WTC11 (cell line): ENCODE data around the gene IL18BP. TPM values are rescaled to one million over a fixed set of nuclear protein-coding genes. Genes with fewer than 3 reads are reported as not detected.

Experiments used
- ATAC-seq: fragments of 200-7000 bp; cut with Tn5 transposase; 2 replicates; pipeline ENCODE4 v1.10.0; 2021; ENCODE audit warnings: mild to moderate bottlenecking, moderate library complexity
- CTCF ChIA-PET: fragments of 300-600 bp; sonication (Branson Sonifier 250); formaldehyde crosslinking; loops from one replicate; lab custom pipeline; 2021; ENCODE audit warnings: antibody characterized with exemption; lab: Charles Lee
- POLR2A ChIA-PET: fragments of 350-600 bp; sonication (Branson Sonifier 250); formaldehyde crosslinking; loops from one replicate; lab custom pipeline; 2021; ENCODE audit warnings: antibody characterized with exemption; lab: Charles Lee
- DNase-seq: peaks from one replicate; pipeline ENCODE4 v3.0.0; 2021; ENCODE audit warnings: low spot score
- H3K27ac Mint-ChIP-seq: 2 replicates; pipeline ENCODE4 v1.8.0; 2021; ENCODE audit warnings: mixed read lengths
- H3K27me3 Mint-ChIP-seq: 2 replicates; pipeline ENCODE4 v1.8.0; 2021; ENCODE audit warnings: low read depth, mild to moderate bottlenecking, moderate library complexity, mixed read lengths
- H3K36me3 Mint-ChIP-seq: 2 replicates; pipeline ENCODE4 v1.8.0; 2021; ENCODE audit warnings: mixed read lengths
- H3K4me1 Mint-ChIP-seq: 2 replicates; pipeline ENCODE4 v1.8.0; 2022; ENCODE audit warnings: mixed read lengths
- H3K4me3 Mint-ChIP-seq: 2 replicates; pipeline ENCODE4 v1.8.0; 2021; ENCODE audit warnings: mild to moderate bottlenecking, moderate library complexity, mixed read lengths
- H3K9me3 Mint-ChIP-seq: 2 replicates; pipeline ENCODE4 v1.8.0; 2021; ENCODE audit warnings: mixed read lengths
- ESRRA ChIP-seq: sonication (generic); formaldehyde crosslinking; IDR thresholded peaks from 2 replicates; pipeline ENCODE4 v1.8.1; 2022; ENCODE audit warnings: mild to moderate bottlenecking, missing genetic modification reagents, borderline replicate concordance
- GTF2I ChIP-seq: fragments of 250-450 bp; sonication (Bioruptor Pico); conservative IDR thresholded peaks from 2 replicates; pipeline ENCODE4 v1.4.0; 2021; ENCODE audit warnings: mild to moderate bottlenecking
- MYBL2 ChIP-seq: sonication (generic); formaldehyde crosslinking; IDR thresholded peaks from 2 replicates; pipeline ENCODE4 v1.8.1; 2023; ENCODE audit warnings: mild to moderate bottlenecking, moderate library complexity, missing genetic modification reagents
- NFE2L1 ChIP-seq: sonication (generic); formaldehyde crosslinking; IDR thresholded peaks from 2 replicates; pipeline ENCODE4 v1.8.1; 2023; ENCODE audit warnings: missing genetic modification reagents
- NR3C1 ChIP-seq: sonication (generic); formaldehyde crosslinking; conservative IDR thresholded peaks from 2 replicates; pipeline ENCODE4 v1.8.1; 2023; ENCODE audit warnings: low read depth, mild to moderate bottlenecking, missing genetic modification reagents
- RORB ChIP-seq: fragments of 250-450 bp; sonication (Bioruptor Pico); IDR thresholded peaks from 2 replicates; pipeline ENCODE4 v1.9.0; 2021; ENCODE audit warnings: mild to moderate bottlenecking
- SMAD3 ChIP-seq: sonication (generic); formaldehyde crosslinking; IDR thresholded peaks from 2 replicates; pipeline ENCODE4 v1.8.0; 2022; ENCODE audit warnings: missing genetic modification reagents, mild to moderate bottlenecking, borderline replicate concordance
- SOX15 ChIP-seq: fragments of 250-450 bp; sonication (Bioruptor Pico); IDR thresholded peaks from 2 replicates; pipeline ENCODE4 v1.9.0; 2021; ENCODE audit warnings: mild to moderate bottlenecking
- TCF7 ChIP-seq: sonication (generic); formaldehyde crosslinking; IDR thresholded peaks from 2 replicates; pipeline ENCODE4 v1.8.0; 2022; ENCODE audit warnings: mild to moderate bottlenecking, low read depth, missing genetic modification reagents, moderate library complexity
- ZBTB21 ChIP-seq: sonication (generic); formaldehyde crosslinking; IDR thresholded peaks from 2 replicates; pipeline ENCODE4 v1.8.1; 2023; ENCODE audit warnings: mild to moderate bottlenecking, missing genetic modification reagents, borderline replicate concordance
- ZNF138 ChIP-seq: sonication (generic); formaldehyde crosslinking; conservative IDR thresholded peaks from 2 replicates; pipeline ENCODE4 v1.8.1; 2022; ENCODE audit warnings: mild to moderate bottlenecking, moderate library complexity, missing genetic modification reagents
- ZNF317 ChIP-seq: sonication (generic); formaldehyde crosslinking; IDR thresholded peaks from 2 replicates; pipeline ENCODE4 v1.8.1; 2023; ENCODE audit warnings: low read depth, mild to moderate bottlenecking, moderate library complexity, missing genetic modification reagents, borderline replicate concordance
- total RNA-seq: library from RNA; stranded (reverse); gene quantifications from 3 replicates; pipeline ENCODE4 v1.2.3, GENCODE V29; 2021
- TF ChIP-seq, protein P1 (sequence below): fragments of 250-450 bp; sonication (Bioruptor Pico); IDR thresholded peaks from 2 replicates; pipeline ENCODE4 v1.9.0; 2021; ENCODE audit warnings: mild to moderate bottlenecking
- TF ChIP-seq, protein P2 (sequence below): sonication (generic); formaldehyde crosslinking; IDR thresholded peaks from 2 replicates; pipeline ENCODE4 v1.8.1; 2023; ENCODE audit warnings: mild to moderate bottlenecking, moderate library complexity, missing genetic modification reagents
- TF ChIP-seq, protein P3 (sequence below): fragments of 200-600 bp; IDR thresholded peaks from 2 replicates; pipeline ENCODE4 v1.8.0; 2022; ENCODE audit warnings: antibody characterized with exemption
- TF ChIP-seq, protein P4 (sequence below): sonication (generic); formaldehyde crosslinking; IDR thresholded peaks from 2 replicates; pipeline ENCODE4 v1.8.1; 2023; ENCODE audit warnings: mild to moderate bottlenecking, missing genetic modification reagents
- TF ChIP-seq, protein P5 (sequence below): sonication (generic); formaldehyde crosslinking; IDR thresholded peaks from 2 replicates; pipeline ENCODE4 v1.8.1; 2022; ENCODE audit warnings: low read depth, missing genetic modification reagents, borderline replicate concordance
- TF ChIP-seq, protein P6 (sequence below): sonication (generic); formaldehyde crosslinking; IDR thresholded peaks from 2 replicates; pipeline ENCODE4 v1.8.0; 2023; ENCODE audit warnings: mild to moderate bottlenecking, missing genetic modification reagents
- TF ChIP-seq, protein P7 (sequence below): sonication (generic); formaldehyde crosslinking; conservative IDR thresholded peaks from 2 replicates; pipeline ENCODE4 v1.8.1; 2023; ENCODE audit warnings: mild to moderate bottlenecking, low read depth, missing genetic modification reagents, moderate library complexity

Gene IL18BP
- total RNA-seq, 1 experiment from 2014 or later, result 17.3 TPM

DNA sequence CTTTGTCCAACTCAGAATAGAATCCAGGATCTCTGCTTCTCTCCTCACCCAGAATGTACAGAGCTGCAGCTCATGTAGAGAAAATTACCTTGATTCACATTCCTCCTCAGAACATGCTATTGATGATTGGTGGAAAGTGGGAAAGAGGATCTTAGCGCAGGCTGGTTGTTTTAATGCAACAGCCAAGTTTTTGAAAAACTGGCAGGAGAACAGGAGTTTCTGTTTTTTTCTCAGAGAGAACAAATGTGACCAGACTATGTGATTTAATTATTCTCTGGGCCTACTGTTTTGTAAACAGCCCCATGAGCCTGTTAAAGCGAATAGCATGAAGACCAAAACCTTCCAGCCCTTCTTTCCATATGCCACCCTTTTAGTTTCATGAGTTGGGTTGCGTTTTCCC is 19.1 kb upstream of the IL18BP start:
- TF ChIP-seq, protein P1, sequence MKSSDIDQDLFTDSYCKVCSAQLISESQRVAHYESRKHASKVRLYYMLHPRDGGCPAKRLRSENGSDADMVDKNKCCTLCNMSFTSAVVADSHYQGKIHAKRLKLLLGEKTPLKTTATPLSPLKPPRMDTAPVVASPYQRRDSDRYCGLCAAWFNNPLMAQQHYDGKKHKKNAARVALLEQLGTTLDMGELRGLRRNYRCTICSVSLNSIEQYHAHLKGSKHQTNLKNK (CRISPR knock-in tag), result no peak
- TF ChIP-seq ESRRA (no peak), ZNF317 (no peak), MYBL2 (no peak), NFE2L1 (CRISPR knock-in tag) (no peak), NR3C1 (CRISPR knock-in tag) (no peak)
- TF ChIP-seq, protein P2, sequence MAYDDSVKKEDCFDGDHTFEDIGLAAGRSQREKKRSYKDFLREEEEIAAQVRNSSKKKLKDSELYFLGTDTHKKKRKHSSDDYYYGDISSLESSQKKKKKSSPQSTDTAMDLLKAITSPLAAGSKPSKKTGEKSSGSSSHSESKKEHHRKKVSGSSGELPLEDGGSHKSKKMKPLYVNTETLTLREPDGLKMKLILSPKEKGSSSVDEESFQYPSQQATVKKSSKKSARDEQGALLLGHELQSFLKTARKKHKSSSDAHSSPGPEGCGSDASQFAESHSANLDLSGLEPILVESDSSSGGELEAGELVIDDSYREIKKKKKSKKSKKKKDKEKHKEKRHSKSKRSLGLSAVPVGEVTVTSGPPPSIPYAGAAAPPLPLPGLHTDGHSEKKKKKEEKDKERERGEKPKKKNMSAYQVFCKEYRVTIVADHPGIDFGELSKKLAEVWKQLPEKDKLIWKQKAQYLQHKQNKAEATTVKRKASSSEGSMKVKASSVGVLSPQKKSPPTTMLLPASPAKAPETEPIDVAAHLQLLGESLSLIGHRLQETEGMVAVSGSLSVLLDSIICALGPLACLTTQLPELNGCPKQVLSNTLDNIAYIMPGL, result no peak
- TF ChIP-seq, protein P3, sequence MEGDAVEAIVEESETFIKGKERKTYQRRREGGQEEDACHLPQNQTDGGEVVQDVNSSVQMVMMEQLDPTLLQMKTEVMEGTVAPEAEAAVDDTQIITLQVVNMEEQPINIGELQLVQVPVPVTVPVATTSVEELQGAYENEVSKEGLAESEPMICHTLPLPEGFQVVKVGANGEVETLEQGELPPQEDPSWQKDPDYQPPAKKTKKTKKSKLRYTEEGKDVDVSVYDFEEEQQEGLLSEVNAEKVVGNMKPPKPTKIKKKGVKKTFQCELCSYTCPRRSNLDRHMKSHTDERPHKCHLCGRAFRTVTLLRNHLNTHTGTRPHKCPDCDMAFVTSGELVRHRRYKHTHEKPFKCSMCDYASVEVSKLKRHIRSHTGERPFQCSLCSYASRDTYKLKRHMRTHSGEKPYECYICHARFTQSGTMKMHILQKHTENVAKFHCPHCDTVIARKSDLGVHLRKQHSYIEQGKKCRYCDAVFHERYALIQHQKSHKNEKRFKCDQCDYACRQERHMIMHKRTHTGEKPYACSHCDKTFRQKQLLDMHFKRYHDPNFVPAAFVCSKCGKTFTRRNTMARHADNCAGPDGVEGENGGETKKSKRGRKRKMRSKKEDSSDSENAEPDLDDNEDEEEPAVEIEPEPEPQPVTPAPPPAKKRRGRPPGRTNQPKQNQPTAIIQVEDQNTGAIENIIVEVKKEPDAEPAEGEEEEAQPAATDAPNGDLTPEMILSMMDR, result no peak
- 0 out of 2 replicates have a peak, but pooled peaks cover 3% of the 10 kb centered on the region for H3K9me3 Mint-ChIP-seq
- no peak for ATAC-seq
- CTCF ChIA-PET, result no interaction called here
- no peak overlapping the region for H3K27ac Mint-ChIP-seq
- H3K4me1 Mint-ChIP-seq, result peaks cover 2% of the 10 kb centered on the region; the same call in 1 of the 2 replicates
- no peak for DNase-seq
- peaks cover 20% of the 10 kb centered on the region for H3K36me3 Mint-ChIP-seq
- POLR2A ChIA-PET, result no interaction called here
- H3K4me3 Mint-ChIP-seq, result no peak overlapping the region
- H3K27me3 Mint-ChIP-seq, result no peaks in the 10 kb centered on the region

DNA sequence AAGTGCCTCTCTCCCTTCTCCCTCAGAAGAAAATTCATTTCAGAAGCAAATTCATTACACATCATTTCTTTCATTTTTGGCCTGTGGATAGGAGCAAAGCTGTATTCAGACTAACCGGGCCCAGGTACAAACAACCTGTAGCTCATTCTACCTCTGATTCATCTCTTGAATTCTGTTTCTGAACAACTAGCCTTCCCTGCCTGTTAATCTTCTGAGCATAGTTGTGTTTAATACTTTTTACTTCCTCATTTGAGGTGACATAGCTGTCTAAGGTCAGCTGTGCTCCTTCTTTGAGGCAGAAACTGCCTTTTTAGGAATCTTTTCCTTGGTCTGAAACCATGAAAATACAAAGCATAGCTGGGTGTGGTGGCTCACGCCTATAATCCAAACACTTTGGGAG is 12.6 kb upstream of the IL18BP start:
- no peaks in the 10 kb centered on the region for H3K4me1 Mint-ChIP-seq
- H3K9me3 Mint-ChIP-seq, result 0 out of 2 replicates have a peak, but pooled peaks cover 3% of the 10 kb centered on the region
- DNase-seq (no peak), ATAC-seq (no peak)
- H3K4me3 Mint-ChIP-seq, result no peak overlapping the region
- TF ChIP-seq ZBTB21 (CRISPR knock-in tag) (no peak), SOX15 (CRISPR knock-in tag) (no peak), MYBL2 (no peak)
- TF ChIP-seq, protein P4, sequence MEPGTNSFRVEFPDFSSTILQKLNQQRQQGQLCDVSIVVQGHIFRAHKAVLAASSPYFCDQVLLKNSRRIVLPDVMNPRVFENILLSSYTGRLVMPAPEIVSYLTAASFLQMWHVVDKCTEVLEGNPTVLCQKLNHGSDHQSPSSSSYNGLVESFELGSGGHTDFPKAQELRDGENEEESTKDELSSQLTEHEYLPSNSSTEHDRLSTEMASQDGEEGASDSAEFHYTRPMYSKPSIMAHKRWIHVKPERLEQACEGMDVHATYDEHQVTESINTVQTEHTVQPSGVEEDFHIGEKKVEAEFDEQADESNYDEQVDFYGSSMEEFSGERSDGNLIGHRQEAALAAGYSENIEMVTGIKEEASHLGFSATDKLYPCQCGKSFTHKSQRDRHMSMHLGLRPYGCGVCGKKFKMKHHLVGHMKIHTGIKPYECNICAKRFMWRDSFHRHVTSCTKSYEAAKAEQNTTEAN (CRISPR knock-in tag), result no peak
- ChIA-PET POLR2A (interaction anchor here (0.7 kb wide), 1 partner anchor 67 kb away, joined by 4 read pairs; no protein-coding TSS in a partner anchor), CTCF (interaction anchor here (1.0 to 1.1 kb wide), 2 partner anchors 39 to 252 kb away, joined by 3 read pairs; no protein-coding TSS in a partner anchor)
- H3K27ac Mint-ChIP-seq, result no peak overlapping the region
- H3K36me3 Mint-ChIP-seq, result peaks cover 15% of the 10 kb centered on the region
- H3K27me3 Mint-ChIP-seq, result no peaks in the 10 kb centered on the region

DNA sequence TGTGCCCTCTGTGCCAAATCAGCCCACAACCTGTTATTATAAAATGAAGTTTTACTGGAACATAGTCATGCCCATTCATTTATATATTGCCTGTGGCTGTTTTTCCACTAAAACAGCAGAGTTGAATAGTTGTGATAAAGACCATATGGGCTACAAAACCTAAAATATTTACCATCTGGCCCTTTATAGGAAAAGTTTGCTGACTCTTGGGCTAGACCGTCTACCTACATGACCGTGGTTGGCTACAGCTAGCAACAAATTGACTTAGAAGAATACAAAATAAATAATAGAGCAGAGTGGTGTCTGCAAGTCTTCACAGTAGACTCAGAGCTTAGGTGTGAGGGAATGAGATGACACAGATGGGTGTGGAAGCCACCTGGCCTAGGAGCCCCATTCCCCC is 11.2 kb upstream of the IL18BP start:
- H3K36me3 Mint-ChIP-seq, result peaks cover 19% of the 10 kb centered on the region
- no peak overlapping the region for H3K27ac Mint-ChIP-seq
- POLR2A ChIA-PET, result no interaction called here
- no peaks in the 10 kb centered on the region for H3K4me1 Mint-ChIP-seq
- ATAC-seq, result no peak
- no peaks in the 10 kb centered on the region for H3K27me3 Mint-ChIP-seq
- 0 out of 2 replicates have a peak, but pooled peaks cover 3% of the 10 kb centered on the region for H3K9me3 Mint-ChIP-seq
- H3K4me3 Mint-ChIP-seq, result no peak overlapping the region
- no peak for DNase-seq
- CTCF ChIA-PET, result interaction anchor here (1.2 to 1.4 kb wide), 2 partner anchors 9 to 104 kb away, joined by 4 to 5 read pairs; no protein-coding TSS in a partner anchor
- TF ChIP-seq ZNF317 (no peak), ZNF138 (CRISPR knock-in tag) (no peak), SMAD3 (no peak), RORB (CRISPR knock-in tag) (no peak), GTF2I (CRISPR knock-in tag) (no peak), TCF7 (CRISPR knock-in tag) (no peak), ESRRA (no peak), NFE2L1 (CRISPR knock-in tag) (no peak)
- TF ChIP-seq, protein P5, sequence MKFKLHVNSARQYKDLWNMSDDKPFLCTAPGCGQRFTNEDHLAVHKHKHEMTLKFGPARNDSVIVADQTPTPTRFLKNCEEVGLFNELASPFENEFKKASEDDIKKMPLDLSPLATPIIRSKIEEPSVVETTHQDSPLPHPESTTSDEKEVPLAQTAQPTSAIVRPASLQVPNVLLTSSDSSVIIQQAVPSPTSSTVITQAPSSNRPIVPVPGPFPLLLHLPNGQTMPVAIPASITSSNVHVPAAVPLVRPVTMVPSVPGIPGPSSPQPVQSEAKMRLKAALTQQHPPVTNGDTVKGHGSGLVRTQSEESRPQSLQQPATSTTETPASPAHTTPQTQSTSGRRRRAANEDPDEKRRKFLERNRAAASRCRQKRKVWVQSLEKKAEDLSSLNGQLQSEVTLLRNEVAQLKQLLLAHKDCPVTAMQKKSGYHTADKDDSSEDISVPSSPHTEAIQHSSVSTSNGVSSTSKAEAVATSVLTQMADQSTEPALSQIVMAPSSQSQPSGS (CRISPR knock-in tag), result no peak
- TF ChIP-seq, protein P6, sequence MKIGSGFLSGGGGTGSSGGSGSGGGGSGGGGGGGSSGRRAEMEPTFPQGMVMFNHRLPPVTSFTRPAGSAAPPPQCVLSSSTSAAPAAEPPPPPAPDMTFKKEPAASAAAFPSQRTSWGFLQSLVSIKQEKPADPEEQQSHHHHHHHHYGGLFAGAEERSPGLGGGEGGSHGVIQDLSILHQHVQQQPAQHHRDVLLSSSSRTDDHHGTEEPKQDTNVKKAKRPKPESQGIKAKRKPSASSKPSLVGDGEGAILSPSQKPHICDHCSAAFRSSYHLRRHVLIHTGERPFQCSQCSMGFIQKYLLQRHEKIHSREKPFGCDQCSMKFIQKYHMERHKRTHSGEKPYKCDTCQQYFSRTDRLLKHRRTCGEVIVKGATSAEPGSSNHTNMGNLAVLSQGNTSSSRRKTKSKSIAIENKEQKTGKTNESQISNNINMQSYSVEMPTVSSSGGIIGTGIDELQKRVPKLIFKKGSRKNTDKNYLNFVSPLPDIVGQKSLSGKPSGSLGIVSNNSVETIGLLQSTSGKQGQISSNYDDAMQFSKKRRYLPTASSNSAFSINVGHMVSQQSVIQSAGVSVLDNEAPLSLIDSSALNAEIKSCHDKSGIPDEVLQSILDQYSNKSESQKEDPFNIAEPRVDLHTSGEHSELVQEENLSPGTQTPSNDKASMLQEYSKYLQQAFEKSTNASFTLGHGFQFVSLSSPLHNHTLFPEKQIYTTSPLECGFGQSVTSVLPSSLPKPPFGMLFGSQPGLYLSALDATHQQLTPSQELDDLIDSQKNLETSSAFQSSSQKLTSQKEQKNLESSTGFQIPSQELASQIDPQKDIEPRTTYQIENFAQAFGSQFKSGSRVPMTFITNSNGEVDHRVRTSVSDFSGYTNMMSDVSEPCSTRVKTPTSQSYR (CRISPR knock-in tag), result no peak
- TF ChIP-seq, protein P7, sequence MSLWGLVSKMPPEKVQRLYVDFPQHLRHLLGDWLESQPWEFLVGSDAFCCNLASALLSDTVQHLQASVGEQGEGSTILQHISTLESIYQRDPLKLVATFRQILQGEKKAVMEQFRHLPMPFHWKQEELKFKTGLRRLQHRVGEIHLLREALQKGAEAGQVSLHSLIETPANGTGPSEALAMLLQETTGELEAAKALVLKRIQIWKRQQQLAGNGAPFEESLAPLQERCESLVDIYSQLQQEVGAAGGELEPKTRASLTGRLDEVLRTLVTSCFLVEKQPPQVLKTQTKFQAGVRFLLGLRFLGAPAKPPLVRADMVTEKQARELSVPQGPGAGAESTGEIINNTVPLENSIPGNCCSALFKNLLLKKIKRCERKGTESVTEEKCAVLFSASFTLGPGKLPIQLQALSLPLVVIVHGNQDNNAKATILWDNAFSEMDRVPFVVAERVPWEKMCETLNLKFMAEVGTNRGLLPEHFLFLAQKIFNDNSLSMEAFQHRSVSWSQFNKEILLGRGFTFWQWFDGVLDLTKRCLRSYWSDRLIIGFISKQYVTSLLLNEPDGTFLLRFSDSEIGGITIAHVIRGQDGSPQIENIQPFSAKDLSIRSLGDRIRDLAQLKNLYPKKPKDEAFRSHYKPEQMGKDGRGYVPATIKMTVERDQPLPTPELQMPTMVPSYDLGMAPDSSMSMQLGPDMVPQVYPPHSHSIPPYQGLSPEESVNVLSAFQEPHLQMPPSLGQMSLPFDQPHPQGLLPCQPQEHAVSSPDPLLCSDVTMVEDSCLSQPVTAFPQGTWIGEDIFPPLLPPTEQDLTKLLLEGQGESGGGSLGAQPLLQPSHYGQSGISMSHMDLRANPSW (CRISPR knock-in tag), result no peak
